Measurements from ENCODE around the gene SPRED3.

- TF ChIP-seq POLR2AphosphoS5 (IDR thresholded peaks at IDR 0.05) (no peak), POLR2A (IDR thresholded peaks at IDR 0.05) (no peak), CTCF (IDR thresholded peaks at IDR 0.05) (no peak)
Observed at GRCh38 chr19:38422438-38422837, 33.9 kb downstream of the SPRED3 start.

Data from transverse colon (tissue), 4 donors.